HAP-1 (cell line): ENCODE results near the gene DDX52.

Experiments used
- DNase-seq, 2 experiments: peaks; one replicate each; pipeline ENCODE4 v3.0.0-alpha.2; 2016 to 2020; ENCODE audit warnings: low spot score in 2 of 2
- H3K27me3 ChIP-seq: fragments of 250-450 bp; sonication (Bioruptor Pico); 2 replicates; pipeline ENCODE4 v1.5.1; 2020; ENCODE audit warnings: low read depth, mild to moderate bottlenecking, moderate library complexity
- H3K36me3 ChIP-seq: fragments of 250-450 bp; sonication (Bioruptor Pico); replicated peaks from 2 replicates; pipeline ENCODE4 v1.5.1; 2020; ENCODE audit warnings: mild to moderate bottlenecking
- H3K4me1 ChIP-seq: fragments of 250-450 bp; sonication (Bioruptor Pico); 2 replicates; pipeline ENCODE4 v1.5.1; 2020; ENCODE audit warnings: mild to moderate bottlenecking
- H3K4me3 ChIP-seq: fragments of 250-450 bp; sonication (Bioruptor Pico); 2 replicates; pipeline ENCODE4 v1.5.1; 2020; ENCODE audit warnings: mild to moderate bottlenecking, moderate library complexity
- H3K9me3 ChIP-seq: fragments of 250-450 bp; sonication (Bioruptor Pico); 2 replicates; pipeline ENCODE4 v1.5.1; 2020; ENCODE audit warnings: mild to moderate bottlenecking, moderate library complexity
- in situ Hi-C: fragments of 300-500 bp; cut with MboI; formaldehyde crosslinking; loops from 3 replicates; pipeline ENCODE4 v1.14.3; 2020; ENCODE audit warnings: low sequenced_read_pairs, inconsistent platforms, mixed read lengths

The DDX52 gene

GRCh38 chr17:37671824-37672547, 28.7 kb upstream of the DDX52 start:
- in situ Hi-C loops = no loop called here
- no peaks in the 10 kb centered on the region for H3K4me1 ChIP-seq
- H3K4me3 ChIP-seq = no peak overlapping the region
- no peaks in the 10 kb centered on the region for H3K36me3 ChIP-seq
- no peaks in the 10 kb centered on the region for H3K9me3 ChIP-seq
- no peaks in the 10 kb centered on the region for H3K27me3 ChIP-seq
- DNase-seq = no peak

- in situ Hi-C loops = no loop called here
- Histone ChIP-seq H3K4me3 (no peak overlapping the region), H3K4me1 (no peaks in the 10 kb centered on the region), H3K27me3 (no peaks in the 10 kb centered on the region), H3K36me3 (no peaks in the 10 kb centered on the region), H3K9me3 (no peaks in the 10 kb centered on the region)
- no peak for DNase-seq
Measured at GRCh38 chr17:37671028-37671823, 28.0 kb upstream of the DDX52 start.

- no peak for DNase-seq
- in situ Hi-C loops = no loop called here
- H3K9me3 ChIP-seq = no peaks in the 10 kb centered on the region
Measured at GRCh38 chr17:37667039-37667438, 23.8 kb upstream of the DDX52 start.

GRCh38 chr17:37664214-37664613, 21.0 kb upstream of the DDX52 start:
- no peak for DNase-seq
- Histone ChIP-seq H3K9me3 (no peaks in the 10 kb centered on the region), H3K27me3 (no peaks in the 10 kb centered on the region), H3K4me3 (no peak overlapping the region), H3K4me1 (peaks cover 9% of the 10 kb centered on the region), H3K36me3 (no peaks in the 10 kb centered on the region)
- in situ Hi-C loops = no loop called here

More at GRCh38 chr17:37667039-37667438, 23.8 kb upstream of the DDX52 start:
- H3K27me3 ChIP-seq = no peaks in the 10 kb centered on the region
- H3K4me3 ChIP-seq = no peak overlapping the region
- no peaks in the 10 kb centered on the region for H3K36me3 ChIP-seq
- peaks cover 4% of the 10 kb centered on the region for H3K4me1 ChIP-seq

- H3K9me3 ChIP-seq = no peaks in the 10 kb centered on the region
- no peak overlapping the region for H3K4me3 ChIP-seq
- peaks cover 9% of the 10 kb centered on the region for H3K4me1 ChIP-seq
- DNase-seq = no peak
- in situ Hi-C loops = no loop called here
- no peaks in the 10 kb centered on the region for H3K36me3 ChIP-seq
- no peaks in the 10 kb centered on the region for H3K27me3 ChIP-seq
Measured at GRCh38 chr17:37662353-37662752, 19.1 kb upstream of the DDX52 start.

- Histone ChIP-seq H3K27me3 (no peaks in the 10 kb centered on the region), H3K36me3 (no peaks in the 10 kb centered on the region), H3K4me3 (no peak overlapping the region), H3K9me3 (no peaks in the 10 kb centered on the region), H3K4me1 (peaks cover 9% of the 10 kb centered on the region)
- in situ Hi-C loops = no loop called here
- no peak for DNase-seq
Measured at GRCh38 chr17:37661400-37662014, 18.3 kb upstream of the DDX52 start.

GRCh38 chr17:37659925-37660324, 16.7 kb upstream of the DDX52 start:
- in situ Hi-C loops = no loop called here
- peak in 1 of 2 experiments; percentile 38 for DNase-seq
- Histone ChIP-seq H3K4me3 (no peak overlapping the region), H3K27me3 (no peaks in the 10 kb centered on the region), H3K36me3 (no peaks in the 10 kb centered on the region), H3K4me1 (peaks cover 9% of the 10 kb centered on the region), H3K9me3 (no peaks in the 10 kb centered on the region)

GRCh38 chr17:37657202-37657601, 14.0 kb upstream of the DDX52 start:
- H3K36me3 ChIP-seq = no peaks in the 10 kb centered on the region
- DNase-seq = no peak
- peaks cover 5% of the 10 kb centered on the region; the same call in 1 of the 2 replicates for H3K4me1 ChIP-seq
- no peaks in the 10 kb centered on the region for H3K9me3 ChIP-seq
- no peak overlapping the region for H3K4me3 ChIP-seq
- no peaks in the 10 kb centered on the region; the same call in 1 of the 2 replicates for H3K27me3 ChIP-seq
- in situ Hi-C loops = no loop called here

GRCh38 chr17:37651849-37652248, 8.6 kb upstream of the DDX52 start:
- Histone ChIP-seq H3K27me3 (peaks cover 18% of the 10 kb centered on the region), H3K36me3 (no peaks in the 10 kb centered on the region), H3K9me3 (no peaks in the 10 kb centered on the region), H3K4me3 (no peak overlapping the region), H3K4me1 (peaks cover 8% of the 10 kb centered on the region)
- no peak for DNase-seq
- in situ Hi-C loops = no loop called here

GRCh38 chr17:37650419-37651003, 7.3 kb upstream of the DDX52 start:
- H3K4me1 ChIP-seq = peaks cover 8% of the 10 kb centered on the region
- in situ Hi-C loops = no loop called here
- peak in 1 of 2 experiments; percentile 41 for DNase-seq
- no peak overlapping the region for H3K4me3 ChIP-seq
- H3K36me3 ChIP-seq = no peaks in the 10 kb centered on the region
- no peaks in the 10 kb centered on the region for H3K9me3 ChIP-seq
- peaks cover 30% of the 10 kb centered on the region for H3K27me3 ChIP-seq

- H3K36me3 ChIP-seq = no peaks in the 10 kb centered on the region
- peaks cover 47% of the 10 kb centered on the region for H3K27me3 ChIP-seq
- H3K9me3 ChIP-seq = no peaks in the 10 kb centered on the region
- peaks cover 8% of the 10 kb centered on the region for H3K4me1 ChIP-seq
- no peak overlapping the region for H3K4me3 ChIP-seq
- DNase-seq = no peak
- in situ Hi-C loops = no loop called here
Measured at GRCh38 chr17:37648555-37648954, 5.3 kb upstream of the DDX52 start.

- Histone ChIP-seq H3K9me3 (no peaks in the 10 kb centered on the region), H3K27me3 (peaks cover 47% of the 10 kb centered on the region), H3K36me3 (0 out of 2 replicates have a peak, but pooled peaks cover 2% of the 10 kb centered on the region), H3K4me1 (peaks cover 8% of the 10 kb centered on the region), H3K4me3 (no peak overlapping the region)
- in situ Hi-C loops = no loop called here
- no peak for DNase-seq
Measured at GRCh38 chr17:37647856-37648255, 4.6 kb upstream of the DDX52 start.

- Histone ChIP-seq H3K4me1 (peaks cover 6% of the 10 kb centered on the region), H3K27me3 (peaks cover 42% of the 10 kb centered on the region), H3K9me3 (no peaks in the 10 kb centered on the region), H3K4me3 (peak overlapping the region; percentile 88), H3K36me3 (peaks cover 17% of the 10 kb centered on the region)
- no peak for DNase-seq
- in situ Hi-C loops = no loop called here
Measured at GRCh38 chr17:37643869-37644268, 623 bp upstream of the DDX52 start.
